Cardiac muscle cell (in vitro differentiated cells and primary cell): ENCODE results near the gene MARVELD2. TPM values are rescaled to one million over a fixed set of nuclear protein-coding genes. Genes with fewer than 3 reads are reported as not detected.
A peak's percentile ranks its signal among the peaks of the same experiment; 100 is the strongest.

Experiments used
- DNase-seq, 2 donors: peaks; one replicate each; pipeline versions ENCODE4 v3.0.0 to v3.0.0-alpha.2; 2010 to 2017; ENCODE audit warnings: low read depth in 1 of 2, low spot score in 1 of 2
- H3K27ac ChIP-seq: fragments of 200-600 bp; sonication (generic); 2 replicates; pipeline ENCODE4 v1.5.1; 2016
- H3K27me3 ChIP-seq: fragments of 200-600 bp; sonication (generic); 2 replicates; pipeline ENCODE4 v1.6.0; 2016; ENCODE audit warnings: control low read depth
- H3K36me3 ChIP-seq: fragments of 200-600 bp; sonication (generic); 2 replicates; pipeline ENCODE4 v1.5.1; 2016; ENCODE audit warnings: control low read depth
- H3K4me1 ChIP-seq: fragments of 200-600 bp; sonication (generic); 2 replicates; pipeline ENCODE4 v1.8.1; 2017; ENCODE audit warnings: low read depth, mild to moderate bottlenecking, mixed run types
- H3K4me3 ChIP-seq: fragments of 200-600 bp; sonication (generic); 2 replicates; pipeline ENCODE4 v1.5.1; 2016; ENCODE audit warnings: mild to moderate bottlenecking
- H3K9me3 ChIP-seq: fragments of 200-600 bp; sonication (generic); 2 replicates; pipeline ENCODE4 v1.5.1; 2017; ENCODE audit warnings: low read depth, mild to moderate bottlenecking, control low read depth
- polyA plus RNA-seq: library from polyadenylated mRNA; unstranded; fragments of >200 nt; fragmentation: Nextera tagmentation; extraction: Ambion mirVana; gene quantifications from 2 replicates; pipeline ENCODE4 v1.2.1, GENCODE V29; 2016
- total RNA-seq: library from RNA; depleted of rRNA; stranded (reverse); fragments of >200 nt; gene quantifications from 2 replicates; pipeline ENCODE4 v1.2.3, GENCODE V29; 2016
- TF ChIP-seq, protein P1 (sequence below): IDR thresholded peaks from 2 replicates; pipeline ENCODE4 v1.5.1; 2012; ENCODE audit warnings: low read depth, mild to moderate bottlenecking, low read length

Gene MARVELD2
- total and polyA plus RNA-seq, 2 experiments from 2014 or later, result 4.9 TPM

DNA sequence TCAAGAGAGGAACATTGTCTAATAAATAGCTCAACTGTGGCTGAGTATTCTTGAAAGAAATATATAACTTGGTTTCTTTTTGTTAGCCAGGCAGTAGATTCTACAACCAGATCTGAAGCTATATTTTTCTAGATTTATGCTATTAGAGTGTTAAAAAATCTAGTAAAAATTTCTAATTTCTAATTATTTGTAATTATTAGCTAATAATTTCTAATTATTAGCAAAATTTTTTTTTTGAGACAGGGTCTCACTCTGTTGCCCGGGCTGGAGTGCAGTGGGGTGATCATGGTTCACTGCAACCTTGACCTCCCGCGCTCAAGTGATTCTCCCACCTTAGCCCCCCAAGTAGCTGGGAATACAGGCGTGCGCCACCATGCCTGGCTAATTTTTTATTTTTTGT, 42.5 kb upstream of the MARVELD2 start:
- DNase-seq, result no peak
- Histone ChIP-seq H3K4me3 (no peak overlapping the region), H3K36me3 (peaks cover 18% of the 10 kb centered on the region), H3K9me3 (no peaks in the 10 kb centered on the region), H3K27ac (no peak overlapping the region), H3K27me3 (no peaks in the 10 kb centered on the region), H3K4me1 (peaks cover 21% of the 10 kb centered on the region)
- TF ChIP-seq, protein P1, sequence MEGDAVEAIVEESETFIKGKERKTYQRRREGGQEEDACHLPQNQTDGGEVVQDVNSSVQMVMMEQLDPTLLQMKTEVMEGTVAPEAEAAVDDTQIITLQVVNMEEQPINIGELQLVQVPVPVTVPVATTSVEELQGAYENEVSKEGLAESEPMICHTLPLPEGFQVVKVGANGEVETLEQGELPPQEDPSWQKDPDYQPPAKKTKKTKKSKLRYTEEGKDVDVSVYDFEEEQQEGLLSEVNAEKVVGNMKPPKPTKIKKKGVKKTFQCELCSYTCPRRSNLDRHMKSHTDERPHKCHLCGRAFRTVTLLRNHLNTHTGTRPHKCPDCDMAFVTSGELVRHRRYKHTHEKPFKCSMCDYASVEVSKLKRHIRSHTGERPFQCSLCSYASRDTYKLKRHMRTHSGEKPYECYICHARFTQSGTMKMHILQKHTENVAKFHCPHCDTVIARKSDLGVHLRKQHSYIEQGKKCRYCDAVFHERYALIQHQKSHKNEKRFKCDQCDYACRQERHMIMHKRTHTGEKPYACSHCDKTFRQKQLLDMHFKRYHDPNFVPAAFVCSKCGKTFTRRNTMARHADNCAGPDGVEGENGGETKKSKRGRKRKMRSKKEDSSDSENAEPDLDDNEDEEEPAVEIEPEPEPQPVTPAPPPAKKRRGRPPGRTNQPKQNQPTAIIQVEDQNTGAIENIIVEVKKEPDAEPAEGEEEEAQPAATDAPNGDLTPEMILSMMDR, result no peak

DNA sequence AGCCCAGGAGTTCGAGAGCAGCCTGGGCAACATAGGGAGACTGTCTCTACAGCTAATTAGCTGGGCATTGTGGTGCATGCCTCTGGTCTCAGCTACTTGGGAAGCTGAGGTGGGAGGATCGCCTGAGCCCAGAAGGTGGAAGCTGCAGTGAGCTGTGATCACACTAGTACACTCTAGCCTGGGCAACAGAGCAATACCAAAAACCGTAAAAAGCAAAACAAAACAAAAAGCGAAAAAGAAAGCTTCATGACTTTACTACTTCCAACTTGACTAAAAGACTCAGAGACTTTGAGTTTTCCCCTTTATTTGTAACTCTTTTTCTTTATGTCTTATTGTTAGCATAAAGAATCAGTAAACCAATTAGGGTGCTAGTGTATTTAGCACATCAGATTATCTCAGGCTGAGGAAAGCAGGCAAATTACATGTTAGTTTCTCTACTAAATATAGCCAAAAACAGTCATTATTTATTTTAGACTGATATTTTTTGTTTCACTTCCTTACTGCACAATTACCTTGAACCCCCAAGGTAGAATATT, 39.9 kb upstream of the MARVELD2 start:
- Histone ChIP-seq H3K4me1 (peaks cover 14% of the 10 kb centered on the region), H3K27ac (no peak overlapping the region), H3K4me3 (no peak overlapping the region), H3K27me3 (no peaks in the 10 kb centered on the region), H3K36me3 (peaks cover 27% of the 10 kb centered on the region), H3K9me3 (no peaks in the 10 kb centered on the region)
- TF ChIP-seq, protein P1, result no peak
- no peak for DNase-seq

DNA sequence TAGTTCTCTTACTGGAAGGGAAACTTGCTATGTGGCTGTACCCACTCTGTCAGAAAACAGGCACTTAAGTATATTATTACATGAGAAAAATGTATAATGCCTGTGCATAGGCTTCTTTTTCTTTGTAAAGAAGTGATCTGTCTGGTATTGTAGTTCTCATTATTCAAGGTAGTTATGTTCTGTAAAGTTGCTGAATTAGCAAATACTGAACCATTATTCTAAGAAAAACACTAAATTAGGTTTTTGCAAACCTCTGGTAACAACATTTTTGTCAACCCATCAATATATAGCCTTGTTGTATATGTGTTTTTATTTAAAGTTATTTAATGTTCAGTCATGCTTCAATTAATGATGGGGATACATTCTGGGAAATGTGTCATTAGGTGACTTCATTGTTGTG, 36.5 kb upstream of the MARVELD2 start:
- no peak overlapping the region for H3K27ac ChIP-seq
- DNase-seq, result no peak
- peaks cover 48% of the 10 kb centered on the region for H3K36me3 ChIP-seq
- H3K27me3 ChIP-seq, result no peaks in the 10 kb centered on the region
- TF ChIP-seq, protein P1, result no peak
- no peaks in the 10 kb centered on the region for H3K9me3 ChIP-seq
- H3K4me1 ChIP-seq, result no peaks in the 10 kb centered on the region
- H3K4me3 ChIP-seq, result no peak overlapping the region

DNA sequence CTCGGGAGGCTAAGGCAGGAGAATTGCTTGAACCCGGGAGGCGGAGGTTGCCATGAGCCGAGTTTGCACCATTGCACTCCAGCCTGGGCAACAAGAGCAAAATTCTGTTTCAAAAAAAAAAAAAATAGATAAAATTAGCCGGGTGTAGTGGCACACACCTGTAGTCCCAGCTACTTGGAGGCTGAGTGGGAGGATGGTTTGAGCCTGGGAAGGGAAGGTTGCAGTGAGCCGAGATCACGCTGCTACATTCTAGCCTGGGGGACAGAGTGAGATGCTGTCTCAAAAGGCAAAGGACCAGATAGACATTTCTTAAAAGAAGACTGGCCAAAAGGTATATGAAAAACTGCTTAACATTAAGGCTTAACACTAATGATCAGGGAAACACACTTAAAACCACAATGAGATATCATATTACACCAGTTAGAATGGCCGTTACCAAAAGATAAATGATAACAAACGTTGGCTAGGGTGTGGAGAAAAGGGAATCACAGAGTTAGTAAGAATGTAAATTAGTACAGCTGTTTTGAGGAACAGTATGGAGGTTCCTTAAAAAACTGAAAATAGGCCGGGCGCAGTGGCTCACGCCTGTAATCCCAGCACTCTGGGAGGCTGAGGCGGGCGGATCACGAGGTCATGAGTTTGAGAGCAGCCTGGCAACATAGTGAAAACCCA, 10.1 kb upstream of the MARVELD2 start:
- no peak for DNase-seq
- Histone ChIP-seq H3K4me1 (no peaks in the 10 kb centered on the region), H3K27me3 (no peaks in the 10 kb centered on the region), H3K9me3 (no peaks in the 10 kb centered on the region), H3K27ac (no peak overlapping the region), H3K4me3 (no peak overlapping the region), H3K36me3 (peaks cover 35% of the 10 kb centered on the region)
- TF ChIP-seq, protein P1, result no peak

DNA sequence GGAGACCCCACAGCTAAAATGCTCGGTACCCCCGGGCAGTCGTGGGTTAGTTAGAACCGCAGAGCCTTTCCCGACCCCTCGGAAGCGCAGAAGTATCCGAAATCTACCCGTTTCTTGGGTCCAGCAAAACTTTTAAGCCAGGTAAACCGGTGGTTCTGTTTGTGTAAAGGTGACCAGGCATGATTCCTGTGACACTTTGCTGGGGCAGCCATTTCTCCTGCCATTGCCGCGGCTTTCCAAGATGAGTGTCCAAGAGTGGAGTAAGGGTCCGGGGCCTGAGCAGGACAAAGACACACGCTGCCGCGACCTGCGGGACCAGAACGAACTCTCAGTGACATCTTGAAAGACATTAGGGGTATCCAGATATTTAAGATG, 655 bp downstream of the MARVELD2 start:
- H3K27me3 ChIP-seq, result peaks cover 17% of the 10 kb centered on the region

More for the DNA sequence above, 655 bp downstream of the MARVELD2 start:
- Histone ChIP-seq H3K4me3 (peak overlapping the region; percentile 43), H3K4me1 (no peaks in the 10 kb centered on the region), H3K36me3 (peaks cover 5% of the 10 kb centered on the region), H3K9me3 (no peaks in the 10 kb centered on the region), H3K27ac (no peak overlapping the region)
- DNase-seq, result peak in 1 of 2 donors; percentile 5
- TF ChIP-seq, protein P1, result no peak
